Ishikawa (cell line): Measurements from ENCODE around the gene PRKCZ.

Experiments
- CEBPB ChIP-seq: IDR thresholded peaks from 2 replicates; pipeline ENCODE4 v1.6.1; 2012
- CREB1 ChIP-seq: IDR thresholded peaks from 2 replicates; pipeline ENCODE4 v1.6.1; 2012; ENCODE audit warnings: low read depth
- EGR1 ChIP-seq: IDR thresholded peaks from 2 replicates; pipeline ENCODE4 v1.6.1; 2012
- EP300 ChIP-seq: IDR thresholded peaks from 2 replicates; pipeline ENCODE4 v1.6.1; 2012; ENCODE audit warnings: borderline replicate concordance
- FOXM1 ChIP-seq: IDR thresholded peaks from 2 replicates; pipeline ENCODE4 v1.6.1; 2012; ENCODE audit warnings: low read depth, borderline replicate concordance
- RAD21 ChIP-seq: IDR thresholded peaks from 2 replicates; pipeline ENCODE4 v1.6.1; 2012; ENCODE audit warnings: low read depth
- TAF1 ChIP-seq: IDR thresholded peaks from 2 replicates; pipeline ENCODE4 v1.6.1; 2012; ENCODE audit warnings: low read depth, mild to moderate bottlenecking
- TCF12 ChIP-seq: IDR thresholded peaks from 2 replicates; pipeline ENCODE4 v1.6.1; 2012; ENCODE audit warnings: low read depth
- YY1 ChIP-seq: IDR thresholded peaks from 2 replicates; pipeline ENCODE4 v1.6.1; 2012; ENCODE audit warnings: low read depth
- TF ChIP-seq, protein P1 (sequence below): IDR thresholded peaks from 2 replicates; pipeline ENCODE4 v1.6.1; 2012
- TF ChIP-seq, protein P2 (sequence below): IDR thresholded peaks from 2 replicates; pipeline ENCODE4 v1.6.1; 2012
- TF ChIP-seq, protein P3 (sequence below): IDR thresholded peaks from 2 replicates; pipeline ENCODE4 v1.6.1; 2012; ENCODE audit warnings: low read depth, mild to moderate bottlenecking

DNA sequence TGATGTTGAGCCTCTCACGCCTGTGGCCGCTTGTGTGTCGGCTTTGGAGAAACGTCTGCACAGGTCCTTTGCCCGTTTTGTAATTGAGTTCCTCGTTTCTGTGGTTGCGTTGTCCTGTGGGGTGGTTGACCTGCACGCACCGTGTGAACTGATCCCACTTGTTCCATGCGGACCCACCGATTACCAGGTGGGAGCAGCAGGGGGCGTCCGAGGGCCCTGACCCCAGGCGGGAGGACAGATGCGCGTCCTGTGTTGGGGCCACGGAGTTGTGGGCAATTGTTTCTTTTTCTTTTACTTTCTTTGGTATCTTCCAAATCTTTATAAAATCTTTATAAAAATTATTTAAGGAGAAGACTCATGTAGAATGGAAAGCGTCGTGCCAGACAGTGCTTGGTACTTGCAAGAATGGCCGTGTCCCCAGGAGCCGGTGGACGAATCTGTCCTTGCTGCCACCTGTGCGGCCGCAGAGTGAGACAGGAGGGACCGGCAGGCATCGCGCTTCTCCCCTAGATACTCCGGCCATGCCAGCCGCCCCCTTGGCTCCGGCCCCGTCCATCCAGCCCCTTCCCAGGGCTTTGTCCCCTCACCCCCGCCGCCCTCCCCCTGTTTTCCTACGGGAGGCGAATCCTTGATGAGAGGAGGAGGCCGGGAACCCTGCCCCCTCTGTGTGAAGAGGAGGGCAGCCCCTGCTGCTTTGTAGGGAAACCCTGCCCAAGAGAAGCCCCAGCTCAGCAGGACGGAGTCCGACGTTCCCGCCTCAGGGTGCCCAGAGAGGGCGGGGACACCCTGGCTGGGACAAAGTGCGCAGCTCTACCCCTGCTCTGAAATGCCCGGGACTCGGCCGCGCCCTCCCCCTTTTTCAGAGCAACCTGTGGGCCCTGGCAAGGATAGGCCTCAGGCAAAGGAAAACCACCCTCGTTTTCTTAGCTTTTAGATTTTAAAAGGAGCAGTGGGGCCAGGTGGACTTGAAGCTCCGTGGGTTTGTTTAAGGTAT lies 41.7 kb downstream of the PRKCZ start:
- TF ChIP-seq TCF12, result no peak
- TF ChIP-seq EP300, result no peak
- no peak for TF ChIP-seq YY1
- no peak for TF ChIP-seq RAD21
- TF ChIP-seq, protein P1, sequence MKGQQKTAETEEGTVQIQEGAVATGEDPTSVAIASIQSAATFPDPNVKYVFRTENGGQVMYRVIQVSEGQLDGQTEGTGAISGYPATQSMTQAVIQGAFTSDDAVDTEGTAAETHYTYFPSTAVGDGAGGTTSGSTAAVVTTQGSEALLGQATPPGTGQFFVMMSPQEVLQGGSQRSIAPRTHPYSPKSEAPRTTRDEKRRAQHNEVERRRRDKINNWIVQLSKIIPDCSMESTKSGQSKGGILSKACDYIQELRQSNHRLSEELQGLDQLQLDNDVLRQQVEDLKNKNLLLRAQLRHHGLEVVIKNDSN, result no peak
- no peak for TF ChIP-seq CEBPB
- TF ChIP-seq, protein P2, sequence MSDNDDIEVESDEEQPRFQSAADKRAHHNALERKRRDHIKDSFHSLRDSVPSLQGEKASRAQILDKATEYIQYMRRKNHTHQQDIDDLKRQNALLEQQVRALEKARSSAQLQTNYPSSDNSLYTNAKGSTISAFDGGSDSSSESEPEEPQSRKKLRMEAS, result no peak
- no peak for TF ChIP-seq FOXM1
- TF ChIP-seq, protein P3, sequence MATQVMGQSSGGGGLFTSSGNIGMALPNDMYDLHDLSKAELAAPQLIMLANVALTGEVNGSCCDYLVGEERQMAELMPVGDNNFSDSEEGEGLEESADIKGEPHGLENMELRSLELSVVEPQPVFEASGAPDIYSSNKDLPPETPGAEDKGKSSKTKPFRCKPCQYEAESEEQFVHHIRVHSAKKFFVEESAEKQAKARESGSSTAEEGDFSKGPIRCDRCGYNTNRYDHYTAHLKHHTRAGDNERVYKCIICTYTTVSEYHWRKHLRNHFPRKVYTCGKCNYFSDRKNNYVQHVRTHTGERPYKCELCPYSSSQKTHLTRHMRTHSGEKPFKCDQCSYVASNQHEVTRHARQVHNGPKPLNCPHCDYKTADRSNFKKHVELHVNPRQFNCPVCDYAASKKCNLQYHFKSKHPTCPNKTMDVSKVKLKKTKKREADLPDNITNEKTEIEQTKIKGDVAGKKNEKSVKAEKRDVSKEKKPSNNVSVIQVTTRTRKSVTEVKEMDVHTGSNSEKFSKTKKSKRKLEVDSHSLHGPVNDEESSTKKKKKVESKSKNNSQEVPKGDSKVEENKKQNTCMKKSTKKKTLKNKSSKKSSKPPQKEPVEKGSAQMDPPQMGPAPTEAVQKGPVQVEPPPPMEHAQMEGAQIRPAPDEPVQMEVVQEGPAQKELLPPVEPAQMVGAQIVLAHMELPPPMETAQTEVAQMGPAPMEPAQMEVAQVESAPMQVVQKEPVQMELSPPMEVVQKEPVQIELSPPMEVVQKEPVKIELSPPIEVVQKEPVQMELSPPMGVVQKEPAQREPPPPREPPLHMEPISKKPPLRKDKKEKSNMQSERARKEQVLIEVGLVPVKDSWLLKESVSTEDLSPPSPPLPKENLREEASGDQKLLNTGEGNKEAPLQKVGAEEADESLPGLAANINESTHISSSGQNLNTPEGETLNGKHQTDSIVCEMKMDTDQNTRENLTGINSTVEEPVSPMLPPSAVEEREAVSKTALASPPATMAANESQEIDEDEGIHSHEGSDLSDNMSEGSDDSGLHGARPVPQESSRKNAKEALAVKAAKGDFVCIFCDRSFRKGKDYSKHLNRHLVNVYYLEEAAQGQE, result no peak
- no peak for TF ChIP-seq CREB1
- TF ChIP-seq EGR1, result no peak
- no peak for TF ChIP-seq TAF1
